Amniotic stem cell (primary cell): ENCODE results near the gene KCNQ5.

Experiments used
- DNase-seq: peaks from one replicate; lab custom pipeline; 2025; lab: John Stamatoyannopoulos, UW

Gene KCNQ5

GRCh38 chr6:72911463-72912155 is 289.7 kb downstream of the KCNQ5 start:
- DNase-seq, result no peak

GRCh38 chr6:72913797-72914196 is 291.9 kb downstream of the KCNQ5 start:
- no peak for DNase-seq

GRCh38 chr6:72916298-72916697 is 294.4 kb downstream of the KCNQ5 start:
- DNase-seq, result no peak

GRCh38 chr6:72916906-72917305 is 295.0 kb downstream of the KCNQ5 start:
- no peak for DNase-seq

GRCh38 chr6:72922401-72922800 is 300.5 kb downstream of the KCNQ5 start:
- DNase-seq, result no peak

- DNase-seq, result no peak
Measured at GRCh38 chr6:72925136-72925535, 303.3 kb downstream of the KCNQ5 start.

- DNase-seq, result no peak
Measured at GRCh38 chr6:72930556-72931132, 308.8 kb downstream of the KCNQ5 start.

GRCh38 chr6:72931325-72931887 is 309.5 kb downstream of the KCNQ5 start:
- DNase-seq, result no peak

GRCh38 chr6:72933233-72933632 is 311.4 kb downstream of the KCNQ5 start:
- DNase-seq, result no peak

- no peak for DNase-seq
Measured at GRCh38 chr6:72936766-72937559, 315.1 kb downstream of the KCNQ5 start.

GRCh38 chr6:72938104-72938503 is 316.2 kb downstream of the KCNQ5 start:
- DNase-seq, result no peak

- DNase-seq, result no peak
Measured at GRCh38 chr6:72939004-72939403, 317.1 kb downstream of the KCNQ5 start.

GRCh38 chr6:72940265-72940664 is 318.4 kb downstream of the KCNQ5 start:
- no peak for DNase-seq

- DNase-seq, result no peak
Measured at GRCh38 chr6:72941263-72941662, 319.4 kb downstream of the KCNQ5 start.

- no peak for DNase-seq
Measured at GRCh38 chr6:72941751-72942150, 319.9 kb downstream of the KCNQ5 start.

- DNase-seq, result no peak
Measured at GRCh38 chr6:72943699-72944098, 321.8 kb downstream of the KCNQ5 start.

- no peak for DNase-seq
Measured at GRCh38 chr6:72944660-72945059, 322.8 kb downstream of the KCNQ5 start.

GRCh38 chr6:72946774-72947173 is 324.9 kb downstream of the KCNQ5 start:
- DNase-seq, result no peak

GRCh38 chr6:72947534-72947933 is 325.7 kb downstream of the KCNQ5 start:
- DNase-seq, result no peak

GRCh38 chr6:72948153-72948552 is 326.3 kb downstream of the KCNQ5 start:
- no peak for DNase-seq

GRCh38 chr6:72950114-72950860 is 328.4 kb downstream of the KCNQ5 start:
- peak; percentile 52 for DNase-seq
